Dendritic cell treated with granulocyte-macrophage colony-stimulating factor and Interleukin-4, amounts not matched to agents 40 ng/mL and 50 ng/mL, for 4 days (primary cell): ENCODE measurements around the gene HOXA10.
A peak's percentile ranks its signal among the peaks of the same experiment; 100 is the strongest.

Experiments
- H3K27ac Mint-ChIP-seq: one replicate; pipeline ENCODE4 v1.8.0; 2022; ENCODE audit warnings: mild to moderate bottlenecking, mixed read lengths
- H3K27me3 Mint-ChIP-seq: one replicate; pipeline ENCODE4 v1.8.0; 2022; ENCODE audit warnings: mild to moderate bottlenecking, mixed read lengths
- H3K36me3 Mint-ChIP-seq: one replicate; pipeline ENCODE4 v1.8.0; 2022; ENCODE audit warnings: low read depth, mixed read lengths
- H3K4me1 Mint-ChIP-seq: one replicate; pipeline ENCODE4 v1.8.0; 2022; ENCODE audit warnings: low read depth, mixed read lengths
- H3K4me3 Mint-ChIP-seq: one replicate; pipeline ENCODE4 v1.8.0; 2022; ENCODE audit warnings: mild to moderate bottlenecking, moderate library complexity, mixed read lengths
- H3K9me3 Mint-ChIP-seq: one replicate; pipeline ENCODE4 v1.8.0; 2022; ENCODE audit warnings: mixed read lengths
- intact Hi-C: fragments of 100-400 bp; cut with micrococcal nuclease; formaldehyde crosslinking; loops from one replicate; pipeline ENCODE4 v1.15.0; 2022

HOXA10 gene

GRCh38 chr7:27199849-27200760 is 26.0 kb upstream of the HOXA10 start, which contains the start of gene HOXA13:
HOXA13 (minus strand) TSS chr7:27200091; CDS start chr7:27200077, 14 bp downstream.
- Mint-ChIP-seq H3K36me3 (no peaks in the 10 kb centered on the region), H3K4me3 (peak within 1 kb of the TSS; percentile 80), H3K27me3 (peaks cover 82% of the 10 kb centered on the region), H3K27ac (no peak within 1 kb of the TSS), H3K4me1 (peaks cover 62% of the 10 kb centered on the region), H3K9me3 (no peaks in the 10 kb centered on the region)
- intact Hi-C loops: loop anchor here (5.0 kb wide), 2 partner anchors 572 to 822 kb away; no protein-coding TSS in a partner anchor

- H3K4me1 Mint-ChIP-seq: peaks cover 53% of the 10 kb centered on the region
- H3K36me3 Mint-ChIP-seq: no peaks in the 10 kb centered on the region
- peaks cover 82% of the 10 kb centered on the region for H3K27me3 Mint-ChIP-seq
- H3K9me3 Mint-ChIP-seq: no peaks in the 10 kb centered on the region
- H3K27ac Mint-ChIP-seq: no peak overlapping the region
- intact Hi-C loops: loop anchor here (5.0 kb wide), 2 partner anchors 573 to 823 kb away; no protein-coding TSS in a partner anchor
- H3K4me3 Mint-ChIP-seq: peak overlapping the region; percentile 54
Observed at GRCh38 chr7:27198871-27199801, 25.0 kb upstream of the HOXA10 start.

GRCh38 chr7:27198138-27198841 is 24.2 kb upstream of the HOXA10 start:
- no peaks in the 10 kb centered on the region for H3K36me3 Mint-ChIP-seq
- no peak overlapping the region for H3K4me3 Mint-ChIP-seq
- no peak overlapping the region for H3K27ac Mint-ChIP-seq
- intact Hi-C loops: loop anchor here (5.0 kb wide), 2 partner anchors 574 to 824 kb away; no protein-coding TSS in a partner anchor
- H3K4me1 Mint-ChIP-seq: peaks cover 48% of the 10 kb centered on the region
- H3K27me3 Mint-ChIP-seq: peaks cover 82% of the 10 kb centered on the region
- H3K9me3 Mint-ChIP-seq: no peaks in the 10 kb centered on the region

GRCh38 chr7:27197137-27198042 is 23.3 kb upstream of the HOXA10 start:
- intact Hi-C loops: loop anchor here (2.0 to 5.0 kb wide), 3 partner anchors 575 to 825 kb away; no protein-coding TSS in a partner anchor
- no peaks in the 10 kb centered on the region for H3K36me3 Mint-ChIP-seq
- H3K4me1 Mint-ChIP-seq: peaks cover 48% of the 10 kb centered on the region
- H3K27ac Mint-ChIP-seq: no peak overlapping the region
- H3K9me3 Mint-ChIP-seq: no peaks in the 10 kb centered on the region
- peaks cover 81% of the 10 kb centered on the region for H3K27me3 Mint-ChIP-seq
- no peak overlapping the region for H3K4me3 Mint-ChIP-seq

- no peak overlapping the region for H3K4me3 Mint-ChIP-seq
- intact Hi-C loops: loop anchor here (1.0 to 5.0 kb wide), 4 partner anchors 380 to 826 kb away; no protein-coding TSS in a partner anchor
- no peak overlapping the region for H3K27ac Mint-ChIP-seq
- no peaks in the 10 kb centered on the region for H3K9me3 Mint-ChIP-seq
- peaks cover 48% of the 10 kb centered on the region for H3K4me1 Mint-ChIP-seq
- peaks cover 81% of the 10 kb centered on the region for H3K27me3 Mint-ChIP-seq
- H3K36me3 Mint-ChIP-seq: no peaks in the 10 kb centered on the region
Observed at GRCh38 chr7:27196287-27196767, 22.2 kb upstream of the HOXA10 start.

- no peaks in the 10 kb centered on the region for H3K9me3 Mint-ChIP-seq
- H3K27ac Mint-ChIP-seq: no peak overlapping the region
- intact Hi-C loops: loop anchor here (5.0 kb wide), 3 partner anchors 577 to 892 kb away; no protein-coding TSS in a partner anchor
- no peaks in the 10 kb centered on the region for H3K36me3 Mint-ChIP-seq
- peaks cover 38% of the 10 kb centered on the region for H3K4me1 Mint-ChIP-seq
- H3K4me3 Mint-ChIP-seq: no peak overlapping the region
- peaks cover 83% of the 10 kb centered on the region for H3K27me3 Mint-ChIP-seq
Observed at GRCh38 chr7:27194686-27195379, 20.7 kb upstream of the HOXA10 start.

GRCh38 chr7:27194002-27194352 is 19.9 kb upstream of the HOXA10 start:
- peaks cover 40% of the 10 kb centered on the region for H3K4me1 Mint-ChIP-seq
- no peaks in the 10 kb centered on the region for H3K9me3 Mint-ChIP-seq
- intact Hi-C loops: loop anchor here (5.0 kb wide), 1 partner anchor 893 kb away; no protein-coding TSS in a partner anchor
- H3K27me3 Mint-ChIP-seq: peaks cover 86% of the 10 kb centered on the region
- no peak overlapping the region for H3K27ac Mint-ChIP-seq
- no peaks in the 10 kb centered on the region for H3K36me3 Mint-ChIP-seq
- no peak overlapping the region for H3K4me3 Mint-ChIP-seq

GRCh38 chr7:27193335-27194001 is 19.3 kb upstream of the HOXA10 start:
- Mint-ChIP-seq H3K36me3 (no peaks in the 10 kb centered on the region), H3K9me3 (no peaks in the 10 kb centered on the region), H3K4me3 (no peak overlapping the region), H3K27ac (no peak overlapping the region), H3K4me1 (peaks cover 40% of the 10 kb centered on the region), H3K27me3 (peaks cover 86% of the 10 kb centered on the region)
- intact Hi-C loops: loop anchor here (5.0 kb wide), 1 partner anchor 894 kb away; no protein-coding TSS in a partner anchor

- peaks cover 40% of the 10 kb centered on the region for H3K4me1 Mint-ChIP-seq
- peaks cover 86% of the 10 kb centered on the region for H3K27me3 Mint-ChIP-seq
- peak overlapping the region; percentile 63 for H3K4me3 Mint-ChIP-seq
- no peak overlapping the region for H3K27ac Mint-ChIP-seq
- no peaks in the 10 kb centered on the region for H3K9me3 Mint-ChIP-seq
- H3K36me3 Mint-ChIP-seq: no peaks in the 10 kb centered on the region
- intact Hi-C loops: loop anchor here (5.0 kb wide), 1 partner anchor 895 kb away; no protein-coding TSS in a partner anchor
Observed at GRCh38 chr7:27192546-27193334, 18.6 kb upstream of the HOXA10 start.

GRCh38 chr7:27191833-27192545 is 17.9 kb upstream of the HOXA10 start:
- Mint-ChIP-seq H3K27me3 (peaks cover 89% of the 10 kb centered on the region), H3K27ac (no peak overlapping the region), H3K9me3 (no peaks in the 10 kb centered on the region), H3K4me1 (peaks cover 39% of the 10 kb centered on the region), H3K4me3 (peak overlapping the region; percentile 63), H3K36me3 (no peaks in the 10 kb centered on the region)
- intact Hi-C loops: loop anchor here (5.0 kb wide), 1 partner anchor 895 kb away; no protein-coding TSS in a partner anchor
